GM10248 (cell line): ENCODE data around the gene FAM83E.
A peak's percentile ranks its signal among the peaks of the same experiment; 100 is the strongest.

Source experiments
- CTCF ChIA-PET: fragments of 300-600 bp; sonication (Branson Sonifier 250); formaldehyde crosslinking; extraction: SDS; loops from one replicate; lab custom pipeline; 2021; ENCODE audit warnings: antibody characterized with exemption; lab: Yijun Ruan, JAX
- POLR2A ChIA-PET: fragments of 350-650 bp; sonication (Branson Sonifier 250); formaldehyde crosslinking; extraction: SDS; loops from one replicate; lab custom pipeline; 2020; ENCODE audit warnings: antibody characterized with exemption; lab: Yijun Ruan, JAX
- DNase-seq: peaks from one replicate; pipeline ENCODE4 v3.0.0; 2012; ENCODE audit errors: extremely low spot score
- TF ChIP-seq, protein P1 (sequence below): IDR thresholded peaks from 2 replicates; pipeline ENCODE4 v1.5.1; 2012; ENCODE audit warnings: mild to moderate bottlenecking, low read depth; ENCODE audit errors: extremely low read depth, missing control alignments, control extremely low read depth

The FAM83E gene

DNA sequence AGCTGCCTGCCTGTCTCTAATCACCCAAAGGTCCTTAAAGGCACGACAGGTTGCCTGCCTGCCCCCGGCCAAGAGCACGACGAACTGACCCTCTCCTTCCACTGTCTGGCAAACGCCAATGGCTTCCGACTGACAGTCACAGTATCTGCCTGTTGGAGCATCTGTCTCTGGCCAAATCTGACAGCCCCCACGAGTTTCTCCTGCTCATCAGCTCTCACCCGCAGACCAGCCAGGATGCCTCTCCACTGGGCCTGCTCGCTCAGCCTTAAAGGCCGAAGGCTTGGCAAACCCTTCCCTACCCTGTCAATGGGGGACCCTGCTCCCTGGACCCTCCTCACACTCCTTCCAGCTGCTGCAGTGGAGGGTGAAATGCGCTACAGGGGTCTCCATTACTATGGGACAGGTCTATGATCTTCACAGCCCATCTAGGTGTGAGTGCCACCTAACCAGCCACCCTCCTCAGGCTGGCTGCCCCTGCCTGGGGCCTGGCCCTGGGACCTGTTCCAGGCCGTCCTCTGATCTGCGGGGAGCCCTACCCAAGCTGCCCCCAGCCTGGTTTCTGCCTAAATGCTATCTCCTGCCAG is 932 bp downstream of the FAM83E start:
- POLR2A ChIA-PET: interaction anchor here (0.5 to 0.9 kb wide), 3 partner anchors 10 to 200 kb away, joined by 3 to 4 read pairs (median 3); no protein-coding TSS in a partner anchor
- DNase-seq: no peak
- CTCF ChIA-PET: no interaction called here
- TF ChIP-seq, protein P1, sequence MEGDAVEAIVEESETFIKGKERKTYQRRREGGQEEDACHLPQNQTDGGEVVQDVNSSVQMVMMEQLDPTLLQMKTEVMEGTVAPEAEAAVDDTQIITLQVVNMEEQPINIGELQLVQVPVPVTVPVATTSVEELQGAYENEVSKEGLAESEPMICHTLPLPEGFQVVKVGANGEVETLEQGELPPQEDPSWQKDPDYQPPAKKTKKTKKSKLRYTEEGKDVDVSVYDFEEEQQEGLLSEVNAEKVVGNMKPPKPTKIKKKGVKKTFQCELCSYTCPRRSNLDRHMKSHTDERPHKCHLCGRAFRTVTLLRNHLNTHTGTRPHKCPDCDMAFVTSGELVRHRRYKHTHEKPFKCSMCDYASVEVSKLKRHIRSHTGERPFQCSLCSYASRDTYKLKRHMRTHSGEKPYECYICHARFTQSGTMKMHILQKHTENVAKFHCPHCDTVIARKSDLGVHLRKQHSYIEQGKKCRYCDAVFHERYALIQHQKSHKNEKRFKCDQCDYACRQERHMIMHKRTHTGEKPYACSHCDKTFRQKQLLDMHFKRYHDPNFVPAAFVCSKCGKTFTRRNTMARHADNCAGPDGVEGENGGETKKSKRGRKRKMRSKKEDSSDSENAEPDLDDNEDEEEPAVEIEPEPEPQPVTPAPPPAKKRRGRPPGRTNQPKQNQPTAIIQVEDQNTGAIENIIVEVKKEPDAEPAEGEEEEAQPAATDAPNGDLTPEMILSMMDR: no peak

DNA sequence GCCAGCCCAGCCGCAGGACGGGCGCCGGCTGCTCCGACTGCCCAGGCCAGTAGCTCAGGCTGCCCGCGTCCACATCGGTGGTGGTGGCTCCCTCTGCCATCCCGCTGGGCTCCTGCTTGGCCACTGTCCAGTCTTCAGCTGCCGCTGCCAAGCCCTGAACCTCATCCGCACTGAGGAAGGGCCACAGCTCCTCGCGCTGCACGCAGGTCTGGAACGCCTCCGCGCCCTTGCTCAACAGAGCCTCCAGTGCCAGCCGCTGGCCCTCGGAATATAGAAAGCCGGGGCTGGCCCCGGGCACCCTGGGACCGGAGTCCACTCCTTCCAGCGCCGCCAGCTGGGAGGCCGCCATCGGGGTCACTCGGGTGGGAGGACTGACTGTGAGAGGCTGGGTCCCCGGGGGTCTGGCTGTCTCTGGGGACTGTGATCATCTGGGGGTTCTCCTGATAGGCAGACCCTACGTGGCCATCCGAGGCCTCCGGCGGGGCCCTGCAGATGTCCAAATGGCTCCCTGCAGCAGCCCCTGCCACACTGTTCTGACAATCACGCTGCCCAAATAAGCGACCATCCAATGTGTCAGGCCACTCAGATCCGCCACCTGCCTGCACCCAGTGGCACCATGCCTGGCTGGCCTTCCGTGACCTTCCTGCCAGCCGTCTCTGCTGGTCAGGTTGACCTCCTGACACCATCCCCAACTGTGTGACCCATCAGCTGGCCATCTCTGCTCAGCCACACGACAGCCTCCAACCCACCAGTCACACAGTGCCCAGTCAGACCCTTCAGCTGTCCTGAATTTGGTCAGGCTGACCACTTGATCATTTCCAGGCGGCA is 1.6 kb downstream of the FAM83E start:
- TF ChIP-seq, protein P1: no peak
- no peak for DNase-seq
- POLR2A ChIA-PET: no interaction called here
- CTCF ChIA-PET: no interaction called here

DNA sequence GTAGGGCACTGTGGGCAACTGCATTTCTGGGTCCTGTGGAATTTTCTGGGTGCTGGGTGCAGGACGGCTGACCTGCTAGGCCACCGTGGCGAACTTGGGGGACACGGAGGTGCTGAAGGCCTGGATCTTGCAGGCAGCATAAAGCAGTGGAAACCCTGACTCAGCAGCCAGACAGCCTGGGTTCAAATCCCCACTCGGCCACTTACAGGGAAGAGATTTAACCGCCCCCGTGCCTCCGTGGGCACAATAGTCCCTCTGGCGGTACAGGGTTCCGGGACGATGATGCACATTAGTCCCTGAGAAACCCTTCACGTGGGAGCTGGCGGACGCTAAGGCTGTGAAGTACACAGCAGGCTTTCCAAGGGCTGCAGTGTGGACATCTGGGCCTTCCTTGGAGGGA is 3.0 kb downstream of the FAM83E start:
- TF ChIP-seq, protein P1: no peak
- ChIA-PET CTCF (no interaction called here), POLR2A (no interaction called here)

DNA sequence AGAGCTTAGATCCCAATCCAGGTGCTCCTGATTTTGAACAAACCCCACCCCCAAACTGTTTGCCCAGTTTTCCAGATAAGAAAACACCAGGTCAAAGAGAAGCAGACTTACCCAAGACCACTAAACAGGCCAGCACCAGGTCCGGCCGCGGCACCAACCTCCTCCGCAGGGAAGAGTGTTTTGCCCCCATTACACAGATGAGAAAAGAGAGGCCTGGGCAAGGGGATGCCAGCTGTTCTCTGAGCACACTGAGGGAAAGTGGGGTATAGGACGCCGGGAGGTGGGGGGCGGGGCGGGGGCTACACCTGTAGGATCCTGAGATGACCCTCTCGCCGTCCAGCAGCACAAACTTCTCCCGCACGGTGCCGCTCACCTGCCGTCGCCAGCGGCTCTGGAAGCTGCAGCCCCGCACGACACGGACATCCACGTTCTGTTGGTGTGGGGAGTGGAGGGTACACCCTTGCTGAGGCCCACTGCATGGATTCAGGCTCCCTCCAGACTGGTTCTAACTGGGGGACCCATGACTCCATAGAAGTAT is 5.2 kb downstream of the FAM83E start:
- TF ChIP-seq, protein P1: no peak
- ChIA-PET CTCF (interaction anchor here (0.7 to 5.2 kb wide), 16 partner anchors 8 to 345 kb away, joined by 3 to 43 read pairs (median 7); partner anchors contain the start of genes RPL18 and SPHK2), POLR2A (interaction anchor here (0.7 to 1.8 kb wide), 2 partner anchors 8 to 284 kb away, joined by 7 to 38 read pairs; partner anchors contain the start of genes EMP3, RPL18 and SPHK2)
- DNase-seq: no peak

More for the DNA sequence above, 3.0 kb downstream of the FAM83E start:
- no peak for DNase-seq

DNA sequence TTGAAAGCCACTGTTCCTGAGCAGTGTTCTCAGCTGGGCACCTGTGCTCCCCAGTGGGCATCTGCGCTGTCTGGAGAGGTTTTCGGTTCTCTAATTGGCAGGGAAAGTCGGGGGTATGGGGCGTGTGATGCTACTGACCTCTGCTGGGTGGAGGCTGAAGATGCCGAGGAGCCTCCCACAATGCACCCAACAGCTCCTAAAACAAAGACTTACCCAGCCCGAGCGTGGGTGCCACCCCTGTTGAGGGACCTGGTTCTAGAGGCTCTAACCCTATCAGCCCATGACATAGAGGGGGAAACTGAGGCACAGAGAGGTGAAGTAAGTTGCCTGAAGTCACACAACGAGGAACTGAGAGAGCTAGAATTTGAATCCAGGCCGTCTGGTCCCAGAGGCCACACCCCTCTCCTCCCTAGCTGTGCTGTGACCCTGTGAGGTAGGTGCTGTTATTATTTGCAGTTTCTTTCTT is 6.0 kb downstream of the FAM83E start:
- POLR2A ChIA-PET: interaction anchor here (0.7 to 1.8 kb wide), 4 partner anchors 9 to 1031 kb away, joined by 3 to 38 read pairs (median 8); partner anchors contain the start of genes EMP3, RPL18, RRAS and SPHK2
- CTCF ChIA-PET: interaction anchor here (0.6 to 5.2 kb wide), 24 partner anchors 9 to 344 kb away, joined by 3 to 43 read pairs (median 5); partner anchors contain the start of genes RPL18 and SPHK2

More for the DNA sequence above, 6.0 kb downstream of the FAM83E start:
- DNase-seq: peak; percentile 80
- TF ChIP-seq, protein P1: peak; percentile 65
